ENCODE results near the gene P2RX2. TPM values are rescaled to one million over a fixed set of nuclear protein-coding genes. Genes with fewer than 3 reads are reported as not detected.

Gene P2RX2
- total and polyA plus RNA-seq, 2 experiments from 2014 or later: 1.1 to 1.7 TPM

GRCh38 chr12:132572801-132573760 is 45.5 kb upstream of the P2RX2 start:
- 0 out of 2 replicates have a peak, but pooled peaks cover 2% of the 10 kb centered on the region for H3F3A ChIP-seq (replicated peaks; ENCODE audit: low read depth)
- H3K4me3 ChIP-seq: no peak overlapping the region
- no peak for ATAC-seq
- H2AFZ ChIP-seq: no peak overlapping the region
- no peaks in the 10 kb centered on the region for H3K79me2 ChIP-seq (replicated peaks; ENCODE audit: insufficient read depth)
- DNase-seq (ENCODE audit: low spot score): no peak
- H3K4me1 ChIP-seq (ENCODE audit: insufficient read depth): no peaks in the 10 kb centered on the region
- H3K9me2 ChIP-seq (ENCODE audit: insufficient read depth): no peaks in the 10 kb centered on the region
- peaks cover 20% of the 10 kb centered on the region for H3K27me3 Mint-ChIP-seq (ENCODE audit: insufficient read depth, low read depth, poor library complexity)
- no peak overlapping the region for H3K4me3 Mint-ChIP-seq
- H3K27me3 ChIP-seq (ENCODE audit: insufficient read depth): no peaks in the 10 kb centered on the region
- no peak overlapping the region for H3K27ac Mint-ChIP-seq
- no peaks in the 10 kb centered on the region for H3K9me3 Mint-ChIP-seq
- no peak for TF ChIP-seq ZNF331 (CRISPR knock-in tag; IDR thresholded peaks at IDR 0.05; ENCODE audit: low read depth)
- H3K27ac ChIP-seq (ENCODE audit: low read depth): no peak overlapping the region
- no peak overlapping the region for H3K4me2 ChIP-seq
- H3K36me3 ChIP-seq (ENCODE audit: insufficient read depth): no peaks in the 10 kb centered on the region
- H3K4me1 Mint-ChIP-seq: no peaks in the 10 kb centered on the region
- peaks cover 29% of the 10 kb centered on the region for H3K36me3 Mint-ChIP-seq (ENCODE audit: low read depth)
- peaks cover 21% of the 10 kb centered on the region for H4K20me1 ChIP-seq (replicated peaks; ENCODE audit: insufficient read depth)

DNA sequence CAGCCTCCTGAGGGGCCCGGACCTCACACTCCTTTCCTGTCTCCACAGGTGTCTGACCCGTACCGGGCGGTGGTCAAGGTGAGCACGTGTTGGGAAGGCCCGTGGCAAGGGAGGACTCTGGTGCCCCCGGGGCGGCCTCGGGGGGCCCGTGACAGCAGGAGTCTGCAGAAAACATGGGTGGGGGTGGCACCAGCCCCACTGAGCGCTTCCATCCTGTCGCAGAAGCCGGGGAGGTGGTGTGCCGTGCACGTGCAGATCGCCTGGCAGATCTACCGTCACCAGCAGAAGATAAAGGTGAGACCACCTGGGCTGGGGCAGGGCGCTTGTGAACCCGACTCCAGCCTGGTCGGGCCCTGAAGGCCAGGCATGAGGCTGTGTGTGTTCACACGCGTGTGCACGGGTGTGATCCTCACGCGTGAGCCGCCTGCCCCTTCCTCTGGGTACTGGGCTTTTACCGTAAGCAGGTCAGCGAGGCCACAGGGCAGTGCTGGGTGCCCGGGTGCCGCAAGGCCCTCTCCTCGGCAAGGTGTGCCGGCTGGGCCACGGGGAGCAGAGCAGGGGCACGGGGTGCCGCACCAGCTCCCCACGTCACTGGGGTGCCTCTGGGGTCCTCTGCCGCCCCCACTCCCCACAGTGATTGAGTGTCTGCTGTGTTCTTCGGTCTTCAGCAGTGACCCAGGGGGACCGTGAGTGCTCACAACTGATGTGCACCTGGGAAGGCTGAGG is 44.1 kb upstream of the P2RX2 start:
- Histone ChIP-seq H3K4me2 (no peak overlapping the region), H4K20me1 (replicated peaks; ENCODE audit: insufficient read depth) (peaks cover 27% of the 10 kb centered on the region), H3K4me1 (ENCODE audit: insufficient read depth) (no peaks in the 10 kb centered on the region), H2AFZ (no peak overlapping the region), H3F3A (replicated peaks; ENCODE audit: low read depth) (peaks cover 8% of the 10 kb centered on the region), H3K9me2 (ENCODE audit: insufficient read depth) (no peaks in the 10 kb centered on the region), H3K79me2 (replicated peaks; ENCODE audit: insufficient read depth) (no peaks in the 10 kb centered on the region), H3K4me3 (no peak overlapping the region), H3K36me3 (ENCODE audit: insufficient read depth) (no peaks in the 10 kb centered on the region), H3K27me3 (ENCODE audit: insufficient read depth) (no peaks in the 10 kb centered on the region), H3K27ac (ENCODE audit: low read depth) (no peak overlapping the region)
- Mint-ChIP-seq H3K4me3 (no peak overlapping the region), H3K4me1 (peaks cover 3% of the 10 kb centered on the region; the same call in 1 of the 3 replicates), H3K27me3 (ENCODE audit: insufficient read depth, low read depth, poor library complexity) (peaks cover 19% of the 10 kb centered on the region), H3K9me3 (no peaks in the 10 kb centered on the region), H3K36me3 (ENCODE audit: low read depth) (peaks cover 40% of the 10 kb centered on the region), H3K27ac (no peak overlapping the region)
- no peak for DNase-seq (ENCODE audit: low spot score)
- ATAC-seq: no peak
- TF ChIP-seq ZNF114 (CRISPR knock-in tag; IDR thresholded peaks at IDR 0.05): no peak
- TF ChIP-seq EZH2phosphoT487 (IDR thresholded peaks at IDR 0.05; ENCODE audit: unreplicated experiment): no peak
- TF ChIP-seq, protein P1, sequence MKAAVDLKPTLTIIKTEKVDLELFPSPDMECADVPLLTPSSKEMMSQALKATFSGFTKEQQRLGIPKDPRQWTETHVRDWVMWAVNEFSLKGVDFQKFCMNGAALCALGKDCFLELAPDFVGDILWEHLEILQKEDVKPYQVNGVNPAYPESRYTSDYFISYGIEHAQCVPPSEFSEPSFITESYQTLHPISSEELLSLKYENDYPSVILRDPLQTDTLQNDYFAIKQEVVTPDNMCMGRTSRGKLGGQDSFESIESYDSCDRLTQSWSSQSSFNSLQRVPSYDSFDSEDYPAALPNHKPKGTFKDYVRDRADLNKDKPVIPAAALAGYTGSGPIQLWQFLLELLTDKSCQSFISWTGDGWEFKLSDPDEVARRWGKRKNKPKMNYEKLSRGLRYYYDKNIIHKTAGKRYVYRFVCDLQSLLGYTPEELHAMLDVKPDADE (IDR thresholded peaks at IDR 0.05): no peak
- TF ChIP-seq POLR2AphosphoS5 (IDR thresholded peaks at IDR 0.05; ENCODE audit: low read depth): no peak
- TF ChIP-seq CREB1 (CRISPR knock-in tag; IDR thresholded peaks at IDR 0.05; ENCODE audit: low read depth): no peak
- no peak for TF ChIP-seq JUNB (IDR thresholded peaks at IDR 0.05; ENCODE audit: unreplicated experiment)
- TF ChIP-seq STAT1 (IDR thresholded peaks at IDR 0.05; ENCODE audit: unreplicated experiment): no peak
- no peak for TF ChIP-seq CTCF (conservative IDR thresholded peaks at IDR 0.05; ENCODE audit: low read depth in 2 of 2)
- no peak for TF ChIP-seq REST (IDR thresholded peaks at IDR 0.05; ENCODE audit: unreplicated experiment)
- TF ChIP-seq EZH2 (IDR thresholded peaks at IDR 0.05; ENCODE audit: low read depth, unreplicated experiment): no peak
- no peak for TF ChIP-seq NANOG (IDR thresholded peaks at IDR 0.05; ENCODE audit: borderline replicate concordance)
- no peak for TF ChIP-seq ZNF331 (CRISPR knock-in tag; IDR thresholded peaks at IDR 0.05; ENCODE audit: low read depth)
